ENCODE results near the gene ZNF540.

Gene ZNF540

GRCh38 chr19:37565370-37565669 is 29.4 kb upstream of the ZNF540 start:
- no peaks in the 10 kb centered on the region for H4K20me1 ChIP-seq (ENCODE audit: insufficient read depth)
- no peaks in the 10 kb centered on the region for H3K36me3 ChIP-seq (ENCODE audit: insufficient read depth)
- H3K27ac ChIP-seq = no peak overlapping the region
- H3K4me3 ChIP-seq (IDR thresholded peaks at IDR 0.05; ENCODE audit: insufficient read depth, low read depth, low read length) = no peak overlapping the region
- TF ChIP-seq CTCF (conservative IDR thresholded peaks at IDR 0.05; ENCODE audit: low read depth, low read length) = no peak
- no peaks in the 10 kb centered on the region for H3K27me3 ChIP-seq (ENCODE audit: insufficient read depth, low read depth)
- H3K4me2 ChIP-seq = no peak overlapping the region
- no peaks in the 10 kb centered on the region for H3K4me1 ChIP-seq (ENCODE audit: low read depth, poor library complexity, severe bottlenecking)
- H2AFZ ChIP-seq (ENCODE audit: low read depth) = no peak overlapping the region
- H3K9ac ChIP-seq = no peak overlapping the region
- H3K79me2 ChIP-seq (ENCODE audit: insufficient read depth, low read depth) = no peaks in the 10 kb centered on the region

GRCh38 chr19:37572203-37572602 is 22.5 kb upstream of the ZNF540 start:
- H3K9ac ChIP-seq = no peak overlapping the region
- no peak overlapping the region for H3K4me3 ChIP-seq (IDR thresholded peaks at IDR 0.05; ENCODE audit: insufficient read depth, low read depth, low read length)
- no peak overlapping the region for H3K4me2 ChIP-seq
- H3K79me2 ChIP-seq (ENCODE audit: insufficient read depth, low read depth) = no peaks in the 10 kb centered on the region
- no peaks in the 10 kb centered on the region for H3K36me3 ChIP-seq (ENCODE audit: insufficient read depth)
- no peaks in the 10 kb centered on the region for H4K20me1 ChIP-seq (ENCODE audit: insufficient read depth)
- no peak overlapping the region for H3K27ac ChIP-seq
- H2AFZ ChIP-seq (ENCODE audit: low read depth) = no peak overlapping the region
- H3K27me3 ChIP-seq (ENCODE audit: insufficient read depth, low read depth) = no peaks in the 10 kb centered on the region
- TF ChIP-seq CTCF (conservative IDR thresholded peaks at IDR 0.05; ENCODE audit: low read depth, low read length) = no peak
- no peaks in the 10 kb centered on the region for H3K4me1 ChIP-seq (ENCODE audit: low read depth, poor library complexity, severe bottlenecking)

- Histone ChIP-seq H3K79me2 (ENCODE audit: insufficient read depth, low read depth) (no peaks in the 10 kb centered on the region), H3K4me2 (no peak overlapping the region), H3K27me3 (ENCODE audit: insufficient read depth, low read depth) (no peaks in the 10 kb centered on the region), H3K9ac (no peak overlapping the region), H3K36me3 (ENCODE audit: insufficient read depth) (no peaks in the 10 kb centered on the region; the same call in 1 of the 2 replicates), H3K4me3 (IDR thresholded peaks at IDR 0.05; ENCODE audit: insufficient read depth, low read depth, low read length) (no peak overlapping the region), H3K4me1 (ENCODE audit: low read depth, poor library complexity, severe bottlenecking) (no peaks in the 10 kb centered on the region), H3K27ac (no peak overlapping the region), H2AFZ (ENCODE audit: low read depth) (no peak overlapping the region), H4K20me1 (ENCODE audit: insufficient read depth) (no peaks in the 10 kb centered on the region)
- TF ChIP-seq CTCF (conservative IDR thresholded peaks at IDR 0.05; ENCODE audit: low read depth, low read length) = no peak
Observed at GRCh38 chr19:37583340-37583739, 11.3 kb upstream of the ZNF540 start.

DNA sequence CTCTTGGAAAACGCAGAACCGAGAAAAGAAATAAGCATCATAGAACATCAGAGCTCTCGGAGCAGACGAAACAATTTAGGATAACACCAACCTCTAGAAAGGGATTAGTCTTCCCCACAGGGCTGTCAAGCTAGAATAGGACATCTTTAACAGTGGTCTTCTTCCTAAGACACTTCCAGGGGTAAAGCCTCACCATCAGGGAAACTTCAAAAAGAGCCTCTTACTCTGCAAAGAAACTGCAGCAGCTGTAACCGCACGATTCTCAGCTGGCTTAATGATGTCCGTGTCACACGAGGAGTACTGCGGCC is 726 bp upstream of the ZNF540 start:
- Histone ChIP-seq H3K27ac (peak overlapping the region; percentile 17; the same call in 1 of the 2 replicates), H4K20me1 (ENCODE audit: insufficient read depth) (no peaks in the 10 kb centered on the region), H2AFZ (ENCODE audit: low read depth) (peak overlapping the region; percentile 90), H3K9ac (peak overlapping the region; percentile 19; the same call in 1 of the 2 replicates), H3K4me3 (IDR thresholded peaks at IDR 0.05; ENCODE audit: insufficient read depth, low read depth, low read length) (no peak overlapping the region), H3K79me2 (ENCODE audit: insufficient read depth, low read depth) (no peaks in the 10 kb centered on the region), H3K27me3 (ENCODE audit: insufficient read depth, low read depth) (no peaks in the 10 kb centered on the region), H3K36me3 (ENCODE audit: insufficient read depth) (no peaks in the 10 kb centered on the region), H3K4me2 (peak overlapping the region; percentile 50; the same call in 1 of the 2 replicates), H3K4me1 (ENCODE audit: low read depth, poor library complexity, severe bottlenecking) (no peaks in the 10 kb centered on the region)
- no peak for TF ChIP-seq CTCF (conservative IDR thresholded peaks at IDR 0.05; ENCODE audit: low read depth, low read length)

- H2AFZ ChIP-seq (ENCODE audit: low read depth) = peak overlapping the region; percentile 90
- H3K27ac ChIP-seq = no peak overlapping the region
- H3K36me3 ChIP-seq (ENCODE audit: insufficient read depth) = no peaks in the 10 kb centered on the region
- no peaks in the 10 kb centered on the region for H3K4me1 ChIP-seq (ENCODE audit: low read depth, poor library complexity, severe bottlenecking)
- no peak for TF ChIP-seq CTCF (conservative IDR thresholded peaks at IDR 0.05; ENCODE audit: low read depth, low read length)
- H4K20me1 ChIP-seq (ENCODE audit: insufficient read depth) = no peaks in the 10 kb centered on the region
- H3K79me2 ChIP-seq (ENCODE audit: insufficient read depth, low read depth) = no peaks in the 10 kb centered on the region
- peak overlapping the region; percentile 52 for H3K4me3 ChIP-seq (IDR thresholded peaks at IDR 0.05; ENCODE audit: insufficient read depth, low read depth, low read length)
- H3K4me2 ChIP-seq = peak overlapping the region; percentile 47
- H3K27me3 ChIP-seq (ENCODE audit: insufficient read depth, low read depth) = no peaks in the 10 kb centered on the region
- H3K9ac ChIP-seq = no peak overlapping the region
Observed at GRCh38 chr19:37594982-37595382, 306 bp downstream of the ZNF540 start.
